ENCODE data around the gene MST1R.
"Not testable (repeated sequence)": the region's sequence is repeated elsewhere in the genome, so short reads cannot be mapped to it uniquely, and the experiment has no call there.

Gene MST1R

DNA sequence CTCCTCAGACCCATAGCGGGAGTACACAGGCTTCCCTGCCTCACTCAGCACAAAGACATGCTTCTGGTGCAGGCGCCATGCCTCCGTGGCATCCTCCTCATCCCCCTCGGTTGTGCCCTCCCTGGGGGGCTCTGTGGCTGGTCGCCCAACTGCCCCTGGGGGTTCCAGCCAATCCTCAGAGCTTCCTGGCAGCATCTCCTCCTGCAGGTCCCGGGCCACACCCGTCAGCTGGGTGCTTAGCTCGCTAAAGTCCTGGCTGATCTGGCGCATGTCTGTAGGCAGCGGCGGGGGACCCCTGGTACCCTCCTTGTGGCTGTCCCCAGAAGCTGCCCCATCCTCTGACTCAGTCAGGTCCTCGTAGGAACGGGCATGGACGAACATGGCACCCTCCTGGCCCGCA, 7.9 kb upstream of the MST1R start:
- no peak for DNase-seq (ENCODE audit: low spot score)

DNA sequence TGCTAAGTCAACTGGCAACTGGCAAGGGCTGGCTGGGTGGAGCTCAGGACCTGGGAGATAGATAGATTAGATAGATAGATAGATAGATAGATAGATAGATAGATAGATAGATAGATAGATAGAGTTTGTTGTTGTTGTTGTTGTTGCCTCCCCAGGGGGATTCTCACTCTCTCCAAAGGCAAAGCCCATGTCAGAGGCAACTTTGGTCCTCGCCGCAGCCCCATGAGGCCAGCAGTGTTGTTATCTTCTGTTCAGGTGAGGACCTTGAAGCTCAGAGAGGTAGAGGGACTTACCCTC, 7.4 kb upstream of the MST1R start:
- no peak for DNase-seq (ENCODE audit: low spot score)

DNA sequence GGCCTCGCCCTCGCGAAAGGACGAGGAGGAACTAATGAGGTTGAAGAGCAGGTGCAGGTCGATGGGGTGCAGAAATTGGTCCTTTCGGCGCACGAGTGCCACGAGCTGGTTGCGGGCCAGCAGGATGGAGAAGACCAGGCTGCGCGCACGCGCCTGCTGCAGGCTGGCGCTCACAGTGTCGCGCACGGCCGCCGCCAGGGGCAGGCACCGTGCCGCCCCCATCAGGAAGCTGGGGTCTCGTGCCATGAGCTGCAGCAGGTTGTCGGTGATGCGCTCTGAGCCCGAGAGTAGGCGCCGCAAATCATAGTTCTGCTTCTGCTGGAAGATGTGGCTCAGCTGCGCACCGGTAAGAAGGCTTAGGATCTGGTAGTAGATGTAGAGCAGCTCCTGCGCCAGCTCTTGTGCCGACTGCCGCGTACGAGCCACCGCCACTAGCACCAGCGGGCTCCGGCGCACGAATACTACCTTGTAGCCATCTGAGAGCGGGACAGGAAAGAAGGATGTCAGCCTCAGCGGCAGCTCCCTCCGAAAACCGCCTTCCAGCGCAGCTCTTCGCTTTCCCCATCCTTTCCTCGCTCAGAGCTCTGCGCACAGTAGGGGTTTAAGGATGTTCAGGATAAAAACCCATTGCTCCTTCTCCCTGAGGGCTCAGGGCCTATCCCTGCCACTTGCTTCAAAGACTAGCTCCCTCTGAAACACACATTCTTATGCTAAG, 6.9 kb upstream of the MST1R start:
- DNase-seq (ENCODE audit: low spot score): no peak

DNA sequence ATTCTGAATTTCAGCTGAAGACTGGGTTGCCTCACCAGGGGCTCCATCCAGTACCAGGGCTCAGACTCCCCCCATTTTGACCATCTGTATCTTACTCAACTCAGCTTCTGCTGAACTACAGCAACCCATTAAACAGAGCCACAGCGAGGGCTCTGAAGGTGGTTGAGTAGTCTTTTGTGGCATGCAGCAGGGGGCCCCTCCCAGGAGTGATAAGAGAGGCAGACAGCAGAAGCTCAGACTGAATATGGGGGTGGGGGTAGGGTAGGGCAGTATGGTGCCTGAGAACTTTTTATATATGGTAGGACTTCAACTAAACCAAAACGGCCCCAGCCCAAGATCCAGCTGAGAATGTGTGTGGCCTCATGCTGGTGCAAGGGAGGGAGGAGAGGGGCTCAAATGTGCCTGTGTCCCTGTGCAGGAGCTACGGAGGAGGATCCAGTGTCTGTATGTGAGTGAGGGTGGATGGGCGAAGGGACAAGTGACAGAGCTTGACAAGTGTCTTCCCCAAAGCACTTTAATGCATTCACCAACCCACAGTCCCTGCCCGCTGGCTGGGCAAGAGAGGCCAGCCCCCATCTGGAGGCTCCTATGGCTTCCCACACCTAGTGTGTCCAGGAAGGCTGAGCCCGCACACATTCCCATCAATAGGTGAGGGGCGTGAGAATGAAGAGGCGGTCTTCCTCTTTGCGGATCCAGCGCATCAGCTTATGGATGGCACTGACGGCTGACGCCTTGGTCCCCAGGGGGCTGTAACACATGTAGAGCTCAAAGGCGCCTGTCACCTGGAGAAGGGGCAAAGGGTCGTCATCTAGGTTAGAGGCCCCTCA, 4.9 kb upstream of the MST1R start:
- DNase-seq (ENCODE audit: low spot score): no peak

DNA sequence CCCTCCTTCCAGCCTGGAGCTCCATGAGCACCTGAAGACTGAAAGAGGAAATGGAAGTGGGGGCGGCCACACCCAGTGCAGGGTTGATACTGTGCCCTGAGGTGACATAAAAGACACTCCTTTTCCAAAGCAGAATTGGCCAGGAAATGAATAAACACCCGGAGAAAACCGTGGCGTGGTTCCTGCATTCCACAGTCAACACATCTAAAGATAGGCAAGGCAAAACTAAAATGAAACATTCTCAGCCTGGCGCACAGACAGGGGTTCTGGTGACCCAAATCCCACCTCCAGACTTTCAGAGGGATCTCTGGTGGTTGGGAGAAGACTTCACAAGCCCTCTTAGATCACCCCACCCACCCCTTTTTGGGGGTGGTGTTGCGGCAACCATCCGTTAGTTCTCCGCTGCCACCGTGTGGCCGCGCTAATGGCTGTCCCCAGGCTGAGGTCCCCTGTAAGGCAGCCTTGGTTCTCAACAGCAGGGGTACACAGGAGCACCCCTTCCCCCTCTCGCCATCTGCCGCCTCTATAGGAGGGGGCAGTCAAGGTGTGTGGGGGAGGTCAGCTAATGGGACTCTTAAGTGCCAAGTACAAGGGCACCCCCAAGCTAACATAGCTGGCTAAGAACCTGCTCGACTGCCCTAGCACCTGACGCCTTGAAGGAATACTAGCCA, 2.5 kb upstream of the MST1R start:
- DNase-seq (ENCODE audit: low spot score): no peak

DNA sequence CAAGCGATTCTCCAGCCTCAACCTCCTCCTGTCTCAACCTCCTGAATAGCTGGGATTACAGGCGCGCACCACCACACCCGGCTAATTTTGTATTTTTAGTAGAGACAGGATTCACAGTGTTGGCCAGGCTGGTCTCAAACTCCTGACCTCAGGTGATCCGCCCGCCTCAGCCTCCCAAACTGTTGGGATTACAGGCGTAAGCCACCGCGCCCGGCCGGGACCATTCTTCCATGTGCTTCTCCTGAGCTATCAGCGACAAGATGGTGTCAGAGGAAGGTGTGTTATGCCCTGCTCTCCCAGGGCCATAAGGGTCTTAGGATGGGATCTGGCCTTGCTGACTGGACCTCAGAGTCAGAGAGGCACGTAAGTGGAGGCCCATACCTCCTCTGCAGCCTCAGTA, 775 bp upstream of the MST1R start:
- not testable (repeated sequence) for DNase-seq (ENCODE audit: low spot score)

DNA sequence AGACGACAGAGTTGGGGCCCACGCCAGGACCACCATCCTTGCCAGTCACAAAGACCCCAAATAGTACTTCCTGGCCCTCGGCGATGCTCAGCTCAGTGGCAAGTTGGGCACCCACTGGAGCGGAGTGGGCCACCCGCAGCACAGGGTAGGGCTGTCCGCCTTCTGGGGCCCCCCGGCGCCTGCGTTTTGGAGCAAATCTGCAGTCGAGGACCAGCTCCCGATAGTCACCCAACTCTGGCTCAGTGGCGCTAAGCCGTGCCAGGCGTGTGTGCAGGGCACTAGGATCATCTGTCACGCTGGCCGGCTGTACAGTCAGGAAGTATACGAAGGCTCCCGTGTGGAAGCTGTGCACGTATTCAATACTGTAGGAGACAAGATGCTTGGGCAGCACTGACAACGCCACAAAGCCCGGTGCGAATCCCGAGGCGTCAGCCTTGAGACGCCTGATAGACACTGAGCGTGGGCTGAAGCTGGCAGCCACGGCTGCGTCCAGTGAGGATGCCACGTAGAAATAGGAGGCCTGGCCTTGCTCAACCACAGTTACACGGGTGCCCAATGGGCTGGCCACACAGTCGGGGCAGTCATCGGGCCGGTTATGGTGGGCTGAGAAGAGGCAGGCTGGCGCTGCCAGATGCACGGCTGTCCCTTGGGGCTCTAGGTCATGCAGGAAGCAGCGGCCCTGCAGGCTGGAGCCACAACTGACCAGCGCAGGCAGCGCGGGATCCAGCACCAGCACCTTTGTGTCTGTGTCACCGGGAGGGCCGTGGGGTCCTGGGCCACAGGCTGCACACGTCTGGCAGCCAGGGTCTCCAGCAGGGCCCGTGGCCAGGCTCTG, 945 bp downstream of the MST1R start:
- DNase-seq (ENCODE audit: low spot score): no peak

DNA sequence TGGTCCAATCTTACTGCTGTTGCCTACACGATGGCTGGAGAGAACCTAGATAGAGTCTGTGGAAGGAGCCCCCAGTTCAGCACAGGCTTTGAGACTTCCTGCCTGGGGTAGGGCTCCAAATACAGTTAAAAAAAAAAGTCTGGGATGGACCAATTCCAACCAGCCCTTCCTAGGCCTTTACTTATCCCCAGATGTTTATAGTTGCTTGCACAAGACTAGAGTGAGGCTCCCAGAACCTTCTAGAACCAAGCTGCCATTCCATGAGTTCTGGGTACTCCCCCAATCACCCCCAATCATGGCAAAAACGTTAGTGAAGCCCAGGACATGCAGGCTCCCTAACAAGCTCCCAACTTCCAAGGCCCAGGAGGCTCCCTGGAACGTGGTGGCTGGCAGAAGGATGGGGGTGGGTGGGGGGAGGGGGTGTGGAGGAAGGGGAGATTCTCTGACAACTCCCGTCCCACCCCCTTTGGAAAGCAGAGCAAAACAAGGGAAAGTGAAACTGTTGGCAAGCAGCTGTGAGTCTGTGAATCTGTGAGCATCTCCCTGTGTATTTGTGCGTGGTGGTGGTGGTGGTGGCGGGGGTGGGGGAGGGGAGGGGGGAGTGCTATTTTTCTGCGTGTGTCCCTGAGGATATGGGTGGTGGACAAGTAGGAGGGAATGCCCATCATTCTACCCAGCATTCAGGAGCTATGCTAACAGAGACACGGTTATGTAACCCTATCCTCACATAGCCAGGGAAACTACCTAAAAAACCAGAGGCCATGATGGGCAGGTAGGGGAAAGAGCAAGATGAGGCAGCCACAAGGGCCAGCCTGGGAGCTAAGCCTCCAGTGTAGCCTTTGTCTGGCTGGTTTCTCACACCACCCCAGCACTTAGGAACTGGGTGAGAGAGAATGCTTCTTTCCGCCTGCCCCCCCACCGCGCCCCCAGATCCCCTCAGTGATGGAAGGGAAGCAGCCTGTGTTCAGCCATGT, 2.0 kb downstream of the MST1R start:
- no peak for DNase-seq (ENCODE audit: low spot score)

DNA sequence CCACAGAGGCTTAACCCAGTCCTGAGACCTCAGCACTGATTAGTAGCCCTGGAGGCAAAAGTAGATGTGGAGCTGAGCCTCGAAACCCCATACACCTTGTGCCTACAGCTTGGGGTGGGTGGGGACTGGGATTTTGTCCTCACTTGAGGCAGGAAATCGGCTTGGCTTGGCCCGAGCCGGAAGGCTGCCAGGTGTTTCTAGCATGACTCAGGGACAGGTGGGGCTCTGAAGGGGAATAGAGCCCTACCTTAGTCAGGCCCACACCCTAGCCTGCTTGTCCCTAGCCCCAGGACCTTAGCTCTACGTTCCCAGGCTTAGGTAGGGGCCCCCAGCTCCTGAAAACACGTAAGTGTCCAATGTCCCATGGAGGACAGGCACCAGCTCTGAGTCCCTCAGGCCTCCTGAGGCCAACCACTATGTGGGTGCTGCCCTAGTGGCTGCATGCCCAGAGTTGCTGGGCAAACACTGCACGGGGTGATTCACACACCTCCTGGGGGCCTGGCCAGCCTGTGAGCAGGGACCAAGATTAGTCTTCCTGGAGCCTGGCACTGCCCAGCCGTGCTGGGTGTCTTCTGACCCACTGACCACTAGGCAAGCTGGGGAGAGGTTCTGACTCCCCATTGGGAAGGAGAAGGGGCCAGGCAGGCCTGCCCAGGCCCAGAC, 3.1 kb downstream of the MST1R start:
- no peak for DNase-seq (ENCODE audit: low spot score)

DNA sequence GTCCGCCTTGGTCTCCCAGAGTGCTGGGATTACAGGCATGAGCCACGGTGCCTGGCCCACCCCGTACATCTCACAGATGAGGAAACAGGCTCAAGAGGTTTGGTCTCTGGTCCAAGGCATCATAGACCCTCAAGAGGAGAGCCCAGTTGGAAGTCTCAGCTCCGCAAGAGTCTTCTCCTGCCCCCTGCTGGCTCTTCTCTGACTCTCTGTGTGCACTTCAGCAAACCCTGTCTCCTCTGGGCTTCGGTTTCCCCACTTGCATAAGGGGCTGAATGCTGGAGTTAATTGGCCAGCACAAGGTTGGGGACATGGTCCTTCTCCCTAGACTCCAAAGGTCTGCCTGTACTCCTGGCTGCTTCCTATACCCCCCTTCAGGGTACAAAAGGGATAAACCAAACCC, 3.9 kb downstream of the MST1R start:
- DNase-seq (ENCODE audit: low spot score): no peak

DNA sequence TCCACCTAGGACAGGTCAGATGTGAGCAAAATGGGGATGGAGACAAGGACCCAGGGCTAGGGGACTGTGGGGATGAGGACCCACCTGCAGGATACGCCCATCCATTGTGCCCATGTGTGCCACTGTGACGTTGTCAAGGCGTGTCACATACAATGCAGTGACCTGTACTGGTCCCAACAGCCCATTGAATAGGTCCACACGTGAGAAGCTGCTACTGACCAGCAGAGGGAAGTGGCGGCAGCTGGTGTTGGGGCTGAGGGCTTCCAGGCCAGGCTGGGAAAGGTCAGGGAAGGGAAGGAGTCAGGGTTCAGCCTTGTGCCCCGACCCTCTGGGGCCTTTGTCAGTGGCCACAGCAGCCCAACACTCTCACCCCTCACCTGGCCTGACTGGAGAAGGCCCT, 4.7 kb downstream of the MST1R start:
- no peak for DNase-seq (ENCODE audit: low spot score)

DNA sequence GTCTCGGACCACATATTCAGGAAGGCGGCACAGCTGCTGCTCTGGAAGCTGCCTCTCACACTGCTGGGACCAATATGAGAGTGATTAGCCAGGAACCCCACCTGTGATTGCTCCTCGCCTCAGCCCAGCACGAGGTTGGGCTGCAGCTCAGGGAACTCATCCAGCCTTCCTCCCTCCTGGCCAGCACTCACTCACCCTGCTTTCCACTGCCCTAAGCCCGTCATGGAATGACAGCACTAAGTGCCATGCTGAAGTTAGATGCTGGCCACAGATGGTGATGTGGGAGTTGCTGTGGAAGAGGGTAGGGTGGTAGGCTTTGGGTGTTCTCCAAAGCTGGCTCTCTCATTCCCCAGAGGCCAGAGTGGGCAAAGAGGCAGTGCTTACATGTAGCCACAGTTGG, 7.3 kb downstream of the MST1R start:
- no peak for DNase-seq (ENCODE audit: low spot score)

DNA sequence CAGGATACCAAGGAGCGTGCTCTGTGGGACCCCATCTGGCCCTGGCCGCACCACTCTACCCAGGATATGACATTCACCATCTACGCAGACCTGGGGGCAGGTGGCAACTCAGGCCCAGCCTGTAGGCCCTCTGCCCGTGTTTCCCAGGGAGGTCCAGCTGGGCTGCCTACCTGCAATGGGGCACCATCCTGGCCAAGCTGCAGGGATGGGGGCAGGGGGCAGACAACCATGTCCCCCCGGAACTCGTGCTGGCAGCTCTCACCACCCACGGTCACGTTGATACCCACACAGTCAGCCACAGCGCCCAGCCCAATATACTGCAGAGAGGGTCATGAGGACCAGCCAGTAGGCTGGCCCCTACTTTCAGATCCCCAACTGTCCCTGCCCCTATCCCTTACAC, 7.9 kb downstream of the MST1R start:
- no peak for DNase-seq (ENCODE audit: low spot score)

DNA sequence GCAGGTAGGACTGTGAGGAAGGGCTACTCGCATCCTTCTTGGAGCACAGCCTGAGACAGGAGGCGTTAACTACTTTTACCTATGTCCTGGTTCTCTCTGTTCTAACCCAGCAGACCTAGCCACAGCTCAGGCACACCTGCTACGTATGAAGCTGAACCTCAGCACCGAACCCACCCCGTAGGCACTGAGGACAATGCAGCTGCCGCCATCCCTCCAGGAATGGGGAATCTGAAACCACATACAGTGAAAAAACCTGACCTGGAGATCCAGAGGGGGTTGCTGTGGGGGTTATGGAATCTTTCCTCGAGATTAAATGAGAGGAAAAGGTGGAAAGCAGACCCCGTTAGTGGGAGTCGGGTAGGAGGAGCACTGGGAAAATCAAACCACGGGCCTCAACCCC, 14.4 kb downstream of the MST1R start:
- no peak for DNase-seq (ENCODE audit: low spot score)

DNA sequence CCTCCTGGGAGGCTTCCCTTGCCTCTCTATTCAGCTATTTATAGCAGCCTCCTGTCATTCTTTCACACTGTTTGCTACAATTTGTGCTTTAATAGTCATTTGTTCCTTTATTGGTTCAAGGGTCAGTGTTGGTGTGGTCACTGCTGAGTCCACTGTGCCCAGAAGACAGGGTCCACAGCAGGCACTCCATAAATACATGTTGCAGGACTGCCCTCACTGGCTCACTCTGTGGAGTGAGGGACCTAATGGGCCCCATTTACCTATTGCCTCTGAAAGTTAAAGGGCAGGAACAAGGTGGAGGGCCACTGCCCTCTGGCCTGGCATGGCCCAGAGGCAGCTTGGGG, 16.8 kb downstream of the MST1R start:
- no peak for DNase-seq (ENCODE audit: low spot score)

DNA sequence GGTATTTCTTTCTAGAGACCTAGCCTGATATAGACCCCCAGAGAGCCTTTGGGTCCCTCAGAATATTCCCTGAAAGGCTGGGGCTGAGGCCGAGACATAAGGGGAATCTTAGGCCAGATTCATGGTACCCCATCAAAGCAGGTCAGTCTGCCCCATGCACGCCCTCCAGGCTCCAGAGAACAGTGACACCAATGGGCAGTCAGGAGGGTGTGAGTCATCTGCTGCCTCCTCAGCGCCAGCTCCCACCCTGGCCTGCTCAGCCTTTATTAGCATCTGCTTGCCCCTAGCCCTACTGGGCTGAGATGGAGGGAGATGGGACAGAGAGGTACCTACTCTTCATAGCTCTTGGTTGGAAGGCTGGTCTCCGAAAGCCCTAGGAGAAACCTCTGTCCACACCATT, 19.7 kb downstream of the MST1R start:
- no peak for DNase-seq (ENCODE audit: low spot score)

DNA sequence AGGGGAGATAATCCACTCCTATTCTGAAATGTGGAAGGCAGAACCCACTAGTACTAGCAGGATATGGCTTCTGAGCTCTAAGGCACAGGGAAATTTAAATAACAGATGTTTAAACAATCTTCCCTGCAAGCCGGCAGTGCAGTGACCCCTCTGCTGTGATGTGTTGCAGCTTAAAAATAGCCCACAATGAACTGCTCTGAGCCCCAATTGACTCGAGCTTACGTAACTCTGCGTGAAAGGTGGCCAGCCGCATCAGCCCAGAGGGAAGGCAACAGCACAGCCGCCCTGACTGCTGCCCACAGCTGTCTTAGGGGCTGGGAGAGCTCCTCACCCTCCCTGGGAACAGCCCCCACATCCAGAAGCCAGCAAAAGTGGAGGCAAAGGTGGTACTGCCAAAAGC, 21.5 kb downstream of the MST1R start:
- DNase-seq (ENCODE audit: low spot score): no peak

DNA sequence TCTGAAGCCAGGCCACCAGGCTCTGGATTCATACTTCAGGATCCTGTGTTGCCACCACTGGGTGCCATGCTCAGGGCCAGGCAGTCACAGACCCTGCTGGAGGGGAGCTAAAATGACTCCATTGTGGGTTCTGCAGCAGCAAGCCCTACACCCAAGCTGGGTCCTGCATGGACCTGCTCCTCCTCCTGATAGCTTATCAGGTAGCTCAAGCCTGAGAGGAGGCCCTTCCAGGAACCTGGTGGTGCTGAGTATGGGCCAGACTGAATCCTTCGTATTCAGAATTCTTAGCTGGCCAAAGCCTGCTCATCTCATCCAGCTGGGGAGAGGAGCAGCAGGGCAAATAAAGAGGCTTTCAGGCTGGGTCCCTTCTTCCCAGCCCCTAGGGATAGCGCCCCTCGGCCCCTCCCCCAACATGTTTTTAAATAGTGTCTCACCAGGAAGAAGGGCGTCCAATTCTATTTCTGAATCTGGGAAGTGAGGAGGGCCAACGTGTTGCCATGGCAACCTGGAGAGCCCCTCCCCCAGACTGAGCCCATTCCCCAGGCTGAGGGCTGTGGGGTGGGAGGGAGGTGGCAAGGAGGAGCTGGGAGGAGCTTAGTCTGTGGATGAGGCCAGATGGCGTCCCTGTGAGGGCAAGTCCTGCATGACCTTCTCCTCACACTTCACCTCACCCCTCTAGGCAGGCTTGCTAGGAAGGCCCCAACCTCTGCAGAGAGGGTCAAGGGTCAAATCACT, 22.9 kb downstream of the MST1R start:
- no peak for DNase-seq (ENCODE audit: low spot score)

DNA sequence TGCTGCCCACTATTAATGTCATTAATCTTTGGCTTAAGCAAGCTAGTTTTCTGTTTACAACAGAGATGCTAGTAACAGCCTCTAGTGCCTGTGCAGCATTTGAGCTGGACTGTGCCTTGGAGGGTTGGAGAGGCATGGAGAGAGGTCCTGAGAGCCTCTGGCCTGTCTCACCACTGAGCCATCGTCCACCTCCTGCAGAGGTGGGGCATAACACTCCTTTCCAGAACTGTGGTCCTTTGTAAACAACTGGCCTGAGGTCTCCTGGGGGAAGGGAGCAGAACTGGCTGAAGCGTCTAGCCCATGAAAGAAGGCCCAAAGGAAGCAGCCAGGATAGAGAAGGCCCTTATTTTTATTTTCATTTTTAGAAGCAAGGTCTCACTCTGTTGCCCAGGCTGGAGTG, 24.0 kb downstream of the MST1R start:
- DNase-seq (ENCODE audit: low spot score): no peak

DNA sequence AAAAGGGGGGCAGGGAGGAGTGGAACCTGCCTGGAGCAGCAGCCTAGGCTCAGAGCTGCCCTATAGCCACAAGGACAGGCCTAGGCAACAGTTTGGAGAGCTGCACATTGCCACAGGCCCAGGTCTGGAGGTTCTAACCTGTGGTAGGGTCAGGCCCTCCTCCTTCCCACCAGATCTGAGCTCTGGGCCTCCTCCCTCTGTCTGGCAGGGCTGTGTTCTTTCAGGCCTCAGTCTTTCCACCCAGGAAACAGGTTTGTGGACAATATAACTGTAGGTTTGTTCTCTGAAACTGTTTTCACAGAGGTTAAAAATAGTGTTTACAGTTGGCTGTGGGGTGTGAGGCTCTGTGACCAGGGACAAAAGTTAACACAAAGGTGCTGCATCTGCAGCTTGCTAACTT, 25.0 kb downstream of the MST1R start:
- DNase-seq (ENCODE audit: low spot score): no peak
